ENCODE data around the gene IKBKG.
"Not testable (repeated sequence)": the region's sequence is repeated elsewhere in the genome, so short reads cannot be mapped to it uniquely, and the experiment has no call there.

Gene IKBKG

GRCh38 chrX:154526901-154527675 is 20.3 kb upstream of the IKBKG start:
- DNase-seq (ENCODE audit: low read depth in 2 of 2), result peak in 1 of 2 donors; percentile 33

DNA sequence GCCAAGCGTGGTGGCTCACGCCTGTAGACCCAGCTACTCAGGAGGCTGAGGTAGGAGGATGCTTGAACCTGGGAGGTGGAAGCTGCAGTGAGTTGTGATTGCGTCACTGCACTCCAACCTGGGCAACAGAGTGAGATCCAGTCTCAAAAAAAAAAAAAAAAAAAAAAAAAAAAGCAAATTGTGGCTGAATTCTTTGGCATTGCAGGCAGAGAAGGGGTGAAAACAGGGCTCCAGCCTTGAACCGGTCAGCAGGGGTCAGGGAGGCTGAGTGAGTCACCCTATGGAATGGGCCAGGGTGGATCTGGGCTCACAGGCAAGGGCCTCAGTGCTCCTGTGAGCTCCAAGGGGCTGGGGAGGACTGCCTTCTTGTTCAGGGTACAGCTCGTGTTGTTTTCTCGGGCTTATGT is 18.2 kb upstream of the IKBKG start:
- DNase-seq (ENCODE audit: low read depth in 2 of 2), result no peak

DNA sequence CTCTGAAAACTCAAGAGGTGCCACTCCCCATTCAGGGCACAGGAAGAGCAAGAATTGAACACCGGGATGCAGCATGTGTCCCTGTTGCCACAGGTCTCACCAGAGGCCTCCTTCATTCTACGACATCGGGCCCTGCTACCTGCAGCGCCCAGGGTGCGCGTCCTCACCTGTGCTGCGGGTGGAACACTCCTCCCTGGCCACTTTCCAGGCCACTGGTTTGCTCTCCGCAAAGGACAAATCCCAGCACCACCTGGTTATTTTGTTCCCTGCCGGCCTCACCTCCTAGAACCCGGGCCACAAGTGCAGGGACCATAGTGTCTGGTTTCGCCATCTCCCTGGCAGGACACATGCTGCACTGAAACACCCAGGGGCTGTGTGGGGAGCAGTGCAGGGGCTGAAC is 17.1 kb upstream of the IKBKG start:
- DNase-seq (ENCODE audit: low read depth in 2 of 2), result no peak

- DNase-seq (ENCODE audit: low read depth in 2 of 2), result no peak
Measured at GRCh38 chrX:154531626-154532025, 15.8 kb upstream of the IKBKG start.

DNA sequence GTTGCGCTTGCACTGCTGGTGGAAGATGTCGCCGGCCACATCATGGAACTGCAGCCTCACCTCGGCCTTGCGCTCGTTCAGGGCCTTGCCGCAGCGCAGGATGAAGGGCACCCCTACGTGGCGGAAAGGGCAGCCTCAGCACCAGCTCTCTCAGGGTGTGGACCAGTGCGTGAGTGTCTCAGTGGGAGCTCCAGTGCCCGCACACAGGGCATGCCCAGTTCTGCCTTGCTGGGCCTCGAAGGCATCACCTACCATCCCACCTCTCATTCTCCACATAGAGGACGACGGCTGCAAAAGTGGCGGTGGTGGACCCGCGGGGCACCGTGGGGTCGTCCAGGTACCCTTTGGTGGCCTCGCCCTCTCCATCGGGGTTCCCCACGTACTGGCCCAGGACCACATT is 14.7 kb upstream of the IKBKG start:
- DNase-seq (ENCODE audit: low read depth in 2 of 2), result no peak

GRCh38 chrX:154534526-154535322 is 12.7 kb upstream of the IKBKG start:
- peak; percentile 79 to 85 for DNase-seq (ENCODE audit: low read depth in 2 of 2)

- no peak for DNase-seq (ENCODE audit: low read depth in 2 of 2)
Measured at GRCh38 chrX:154535892-154536291, 11.5 kb upstream of the IKBKG start.

DNA sequence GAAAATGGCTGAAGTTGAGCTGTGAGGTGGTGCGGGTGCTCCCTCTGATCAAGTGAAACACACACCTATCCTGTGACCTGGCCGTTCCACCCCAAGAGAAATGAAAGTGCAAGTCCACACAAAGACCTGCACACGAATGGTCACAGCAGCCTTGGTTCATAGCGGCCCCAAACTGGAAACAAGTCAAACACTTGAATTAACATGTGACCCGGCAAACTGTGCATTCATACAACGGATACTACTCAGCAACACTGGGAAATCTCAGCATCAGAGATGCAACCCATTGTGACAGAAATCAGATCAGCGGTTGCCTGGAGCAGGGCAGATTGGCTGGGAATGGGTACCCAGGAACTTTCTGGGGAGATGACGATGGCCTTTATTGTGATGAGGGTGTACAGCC is 8.3 kb upstream of the IKBKG start:
- no peak for DNase-seq (ENCODE audit: low read depth in 2 of 2)

- DNase-seq (ENCODE audit: low read depth in 2 of 2), result not testable (repeated sequence)
Measured at GRCh38 chrX:154540365-154540764, 7.1 kb upstream of the IKBKG start.

DNA sequence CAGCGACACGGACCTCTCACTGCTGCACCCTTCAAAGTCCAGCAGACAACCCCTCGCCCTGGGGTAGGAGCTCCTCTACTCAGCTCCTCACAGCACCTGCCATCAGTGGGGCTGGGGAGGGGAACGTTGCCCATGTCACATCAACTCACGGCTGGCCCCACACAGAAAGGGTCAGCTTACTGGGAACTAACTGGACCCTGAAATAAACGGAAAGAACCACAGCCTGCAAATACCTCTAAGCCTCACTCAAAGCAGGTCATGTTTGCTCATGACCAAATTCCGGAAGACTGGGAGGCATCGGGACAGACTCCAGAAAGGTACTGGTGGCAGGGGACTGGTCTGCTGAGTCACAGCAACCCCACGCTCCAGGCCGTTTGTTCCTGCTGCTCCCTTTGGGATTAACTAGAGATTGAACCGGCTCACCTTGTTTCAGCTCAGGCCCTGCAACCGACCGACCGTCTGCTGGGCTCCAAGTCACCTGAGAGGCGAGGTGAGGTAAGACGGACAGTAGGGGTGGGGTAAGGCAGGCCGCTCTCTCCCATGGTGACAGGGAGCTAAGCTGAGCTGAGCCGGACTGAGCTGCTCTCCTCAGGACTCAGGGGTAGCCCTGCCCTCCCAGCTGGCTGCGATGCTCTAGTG is 6.4 kb upstream of the IKBKG start:
- DNase-seq (ENCODE audit: low read depth in 2 of 2), result no peak

- DNase-seq (ENCODE audit: low read depth in 2 of 2), result no peak
Measured at GRCh38 chrX:154541589-154541895, 5.9 kb upstream of the IKBKG start.

DNA sequence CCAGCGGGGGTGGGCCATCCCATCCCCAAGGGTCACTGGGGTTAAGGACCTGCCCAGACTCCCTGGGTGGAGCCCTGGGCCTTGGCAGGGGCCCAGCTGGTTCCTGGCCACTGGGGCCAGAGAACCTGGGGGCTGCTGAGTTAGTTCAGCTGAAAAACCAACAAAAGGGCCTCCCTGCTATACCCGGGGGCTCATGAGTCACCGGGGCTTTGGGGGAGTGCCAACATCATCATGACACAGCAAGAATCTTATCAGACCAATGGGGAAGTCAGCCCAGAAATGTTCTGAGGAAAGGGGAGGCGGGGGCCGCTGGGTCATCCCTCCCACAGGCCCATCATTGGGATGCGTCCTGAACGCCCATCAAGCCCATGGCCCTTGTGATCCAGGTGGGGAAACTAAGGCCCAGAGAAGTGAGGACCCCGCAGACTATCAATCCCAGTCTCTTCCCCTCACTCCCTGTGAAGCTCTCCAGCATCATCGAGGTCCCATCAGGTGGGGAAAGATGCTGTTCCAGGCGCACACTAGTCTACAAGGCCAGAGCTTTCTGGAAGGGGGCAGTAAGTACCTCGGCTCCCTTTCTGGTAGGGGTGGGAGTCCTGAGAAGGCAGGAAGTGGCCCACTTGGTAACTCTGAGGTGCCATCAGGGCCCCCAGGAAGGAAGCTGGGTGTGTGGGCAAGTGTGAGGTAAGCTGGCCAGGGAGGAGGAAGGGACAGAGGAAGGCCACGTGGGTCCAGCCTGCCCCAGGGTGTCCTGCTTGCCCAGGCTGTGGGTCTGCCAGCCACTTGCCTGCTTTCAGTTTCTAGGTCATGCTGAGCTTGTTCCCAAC is 5.3 kb upstream of the IKBKG start:
- DNase-seq (ENCODE audit: low read depth in 2 of 2), result peak in 1 of 2 donors; percentile 28

DNA sequence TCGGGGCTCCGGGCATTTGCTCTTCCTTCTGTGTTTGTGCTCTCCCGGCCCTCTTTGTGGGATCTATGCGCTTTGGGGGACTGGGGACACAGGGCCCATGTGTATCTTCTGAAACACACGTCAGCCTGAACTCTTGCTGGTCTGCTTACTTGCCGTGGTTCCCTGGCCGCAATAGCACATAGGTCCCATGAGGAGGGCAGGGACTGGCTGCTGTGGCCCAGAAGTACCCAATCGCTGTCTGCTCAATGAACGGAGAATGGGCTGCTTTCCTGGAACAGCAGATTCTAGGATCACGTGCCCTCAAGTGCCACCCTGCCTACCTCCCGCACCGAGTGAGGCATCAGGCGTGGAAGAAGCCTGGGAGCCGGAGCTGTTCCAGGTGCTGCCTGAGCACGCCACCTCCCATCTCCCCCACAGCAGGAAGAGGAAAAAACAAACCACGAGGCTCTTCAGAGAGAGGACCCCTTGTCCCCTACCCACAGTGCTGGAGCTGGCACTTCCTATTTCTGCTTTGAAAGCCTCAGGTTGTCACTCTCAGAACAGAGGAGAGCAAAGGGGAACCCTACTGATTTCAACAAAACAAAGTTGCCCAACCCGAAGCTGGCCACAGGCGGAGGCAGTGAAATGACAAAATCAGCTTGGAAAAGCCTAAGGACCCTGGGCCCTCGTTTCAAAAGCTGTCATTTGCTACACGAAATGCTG is 4.5 kb upstream of the IKBKG start:
- DNase-seq (ENCODE audit: low read depth in 2 of 2), result no peak

GRCh38 chrX:154545673-154546274 is 1.6 kb upstream of the IKBKG start:
- DNase-seq (ENCODE audit: low read depth in 2 of 2), result no peak

DNA sequence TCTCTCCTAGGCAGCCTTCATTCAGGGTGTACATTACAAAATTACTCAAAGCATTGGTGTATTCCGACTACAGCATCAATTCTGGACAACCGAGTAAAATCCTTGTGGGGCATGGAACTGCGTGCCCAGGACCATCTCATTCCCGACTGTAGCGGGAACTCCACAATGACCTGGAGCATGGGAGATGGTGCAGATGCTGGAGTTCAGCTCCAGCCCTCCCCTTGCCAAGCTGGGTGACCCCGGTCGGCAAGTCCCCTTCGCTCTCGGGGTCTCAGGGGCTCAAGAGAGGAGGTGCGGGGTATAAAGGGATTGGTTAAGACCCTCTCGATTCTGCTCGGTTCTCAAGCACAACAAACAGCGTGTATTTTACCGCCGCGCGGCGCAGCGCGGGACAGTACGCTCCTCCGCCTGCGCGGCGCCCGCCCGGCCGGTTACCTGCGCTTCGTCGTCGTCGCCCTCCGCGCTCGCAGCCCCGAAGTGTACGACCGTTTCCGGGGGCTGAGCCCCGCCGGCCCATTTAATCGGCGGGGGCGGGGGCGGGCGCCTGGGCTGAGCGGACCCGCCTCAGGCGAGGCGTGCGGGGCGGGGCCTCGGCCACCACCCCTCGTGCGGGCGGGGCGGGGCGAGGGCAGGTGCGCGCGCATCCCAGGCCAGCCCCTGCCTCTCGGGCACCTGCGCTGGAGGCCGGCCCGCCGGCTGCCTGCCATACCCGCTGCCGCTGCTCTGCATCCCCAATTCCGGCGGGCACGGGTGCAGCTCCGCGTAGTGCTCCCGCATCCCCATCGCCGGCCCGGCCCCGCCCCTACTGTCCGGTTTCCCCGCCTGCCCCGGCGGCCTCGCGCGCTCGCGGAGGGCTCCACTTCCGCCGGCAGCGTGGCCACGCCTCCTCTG is 821 bp upstream of the IKBKG start, which contains the start of gene G6PD:
TSS of gene G6PD (minus strand) at position 493 of the 891 bp plus-strand sequence. CDS start 691 bp downstream, outside the sequence.
- peak; percentile 67 to 74 for DNase-seq (ENCODE audit: low read depth in 2 of 2)

DNA sequence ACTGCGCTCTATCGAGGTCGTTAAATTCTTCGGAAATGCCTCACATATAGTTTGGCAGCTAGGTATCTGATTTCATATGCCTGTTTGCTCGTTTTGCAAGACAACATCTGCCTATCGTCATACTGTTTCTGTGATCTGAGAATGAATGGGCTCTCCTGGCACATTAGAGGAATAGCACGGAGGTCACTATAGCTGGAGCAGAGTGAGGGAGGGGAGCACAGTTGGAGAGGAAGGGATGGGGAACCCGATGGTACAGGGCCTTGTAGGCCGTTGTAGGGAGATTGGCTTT is 552 bp downstream of the IKBKG start:
- DNase-seq (ENCODE audit: low read depth in 2 of 2), result no peak

DNA sequence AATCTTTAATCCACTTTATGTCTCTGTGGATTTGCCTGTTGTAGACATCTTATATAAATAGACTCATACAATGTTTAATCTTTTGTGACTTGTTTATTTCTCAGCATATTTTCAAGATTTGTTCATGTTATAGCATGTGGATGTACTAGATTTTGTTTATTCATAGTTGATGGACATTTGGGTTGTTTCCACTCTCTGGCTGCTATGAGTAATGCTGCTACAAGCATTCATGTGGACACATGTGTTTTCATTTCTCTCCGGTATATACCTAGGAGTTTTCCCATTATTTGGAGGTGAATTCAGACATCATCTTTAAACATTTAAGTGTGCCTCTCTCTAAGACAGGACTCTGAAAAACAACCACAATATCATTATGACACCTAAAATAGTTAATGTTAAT is 2.3 kb downstream of the IKBKG start:
- no peak for DNase-seq (ENCODE audit: low read depth in 2 of 2)

DNA sequence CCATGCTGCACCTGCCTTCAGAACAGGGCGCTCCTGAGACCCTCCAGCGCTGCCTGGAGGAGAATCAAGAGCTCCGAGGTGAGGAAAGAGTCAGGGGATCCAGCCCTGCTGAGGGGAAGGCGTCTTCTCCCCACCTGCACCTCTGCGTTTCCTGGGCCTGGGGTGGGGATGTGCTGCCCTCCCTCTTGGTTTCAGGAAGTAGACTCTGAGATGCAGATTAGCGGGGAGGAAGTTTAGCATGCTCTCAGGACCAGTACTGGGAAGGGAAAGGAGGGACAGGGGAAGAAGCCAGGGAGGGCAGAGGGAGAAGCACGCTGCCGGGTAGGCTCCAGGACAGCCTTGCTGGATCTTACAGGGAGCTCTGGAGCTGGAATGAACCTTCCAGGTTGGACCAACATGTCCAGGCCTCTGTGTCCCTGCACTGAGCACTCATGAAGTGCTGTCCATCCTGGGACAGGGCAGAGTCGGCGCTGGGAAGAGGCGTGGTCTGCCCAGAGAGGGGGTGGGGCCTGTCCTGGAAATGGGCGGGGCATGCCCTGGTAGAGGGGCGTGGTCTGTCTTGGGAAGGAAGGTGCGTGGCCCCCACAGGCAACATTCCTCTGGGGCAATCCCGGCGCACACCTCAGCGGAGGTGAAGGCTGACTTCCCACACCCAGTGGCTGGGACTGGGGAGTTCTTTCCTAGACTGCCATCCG is 4.8 kb downstream of the IKBKG start:
- DNase-seq (ENCODE audit: low read depth in 2 of 2), result not testable (repeated sequence)

DNA sequence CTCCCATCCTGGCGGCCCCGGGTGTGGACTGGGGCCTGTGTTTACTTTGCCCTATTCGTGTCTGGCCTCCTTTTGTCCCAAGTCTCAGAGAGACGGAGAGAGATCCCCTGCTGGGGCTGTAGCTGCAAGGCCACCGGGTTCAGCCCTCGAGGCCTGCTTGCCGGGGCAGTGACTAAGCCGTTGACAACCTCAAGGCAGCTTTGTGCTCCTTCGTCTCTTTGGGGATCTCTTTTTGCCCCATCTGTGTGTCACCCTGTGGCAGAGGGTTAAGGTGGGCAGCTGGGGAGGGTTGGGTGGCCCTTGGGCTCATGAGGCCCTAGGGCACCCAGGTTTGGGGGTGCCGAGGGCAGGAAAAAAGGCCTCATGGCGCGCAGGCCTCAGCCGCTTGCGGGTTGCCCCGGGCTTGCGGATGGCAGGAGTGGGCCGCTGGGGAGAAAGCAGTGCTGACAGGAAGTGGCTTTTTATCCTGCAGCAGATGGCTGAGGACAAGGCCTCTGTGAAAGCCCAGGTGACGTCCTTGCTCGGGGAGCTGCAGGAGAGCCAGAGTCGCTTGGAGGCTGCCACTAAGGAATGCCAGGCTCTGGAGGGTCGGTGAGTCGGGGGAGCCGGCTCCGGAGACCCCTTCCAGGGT is 10.8 kb downstream of the IKBKG start:
- not testable (repeated sequence) for DNase-seq (ENCODE audit: low read depth in 2 of 2)

Measured in stimulated activated CD8-positive, alpha-beta memory T cell treated with anti-CD3 and anti-CD28 coated beads, Interleukin-2, amount 100 ng/mL, for 48 hours (primary cell).